IgD-negative memory B cell (primary cell): ENCODE data around the gene CD3D. TPM values are rescaled to one million over a fixed set of nuclear protein-coding genes. Genes with fewer than 3 reads are reported as not detected.

ENCODE experiments used
- H3K27ac Mint-ChIP-seq, 3 donors: one replicate each; pipeline ENCODE4 v1.8.0; 2020 to 2022; ENCODE audit warnings: mild to moderate bottlenecking in 3 of 3, mixed read lengths in 3 of 3, moderate library complexity in 1 of 3
- H3K27me3 Mint-ChIP-seq: one replicate; pipeline ENCODE4 v1.8.0; 2021; ENCODE audit warnings: mixed read lengths
- H3K36me3 Mint-ChIP-seq: one replicate; pipeline ENCODE4 v1.8.0; 2020; ENCODE audit warnings: mild to moderate bottlenecking, mixed read lengths
- H3K4me1 Mint-ChIP-seq, 3 donors: one replicate each; pipeline ENCODE4 v1.8.0; 2020 to 2022; ENCODE audit warnings: mixed read lengths in 3 of 3, mild to moderate bottlenecking in 1 of 3
- H3K4me3 Mint-ChIP-seq, 4 donors: one replicate each; pipeline ENCODE4 v1.8.0; 2020 to 2022; ENCODE audit warnings: mild to moderate bottlenecking in 4 of 4, mixed read lengths in 4 of 4, moderate library complexity in 3 of 4
- H3K9me3 Mint-ChIP-seq, 3 donors: one replicate each; pipeline ENCODE4 v1.8.0; 2020 to 2021; ENCODE audit warnings: mixed read lengths in 3 of 3, mild to moderate bottlenecking in 1 of 3
- polyA plus RNA-seq: library from polyadenylated mRNA; unstranded; fragments of 300-500 nt; fragmentation: Illumina TruSeq; gene quantifications from one replicate; pipeline ENCODE4 v1.2.3, GENCODE V29; 2021

The CD3D gene
- polyA plus RNA-seq, 1 donor from 2014 or later = 31.6 TPM

DNA sequence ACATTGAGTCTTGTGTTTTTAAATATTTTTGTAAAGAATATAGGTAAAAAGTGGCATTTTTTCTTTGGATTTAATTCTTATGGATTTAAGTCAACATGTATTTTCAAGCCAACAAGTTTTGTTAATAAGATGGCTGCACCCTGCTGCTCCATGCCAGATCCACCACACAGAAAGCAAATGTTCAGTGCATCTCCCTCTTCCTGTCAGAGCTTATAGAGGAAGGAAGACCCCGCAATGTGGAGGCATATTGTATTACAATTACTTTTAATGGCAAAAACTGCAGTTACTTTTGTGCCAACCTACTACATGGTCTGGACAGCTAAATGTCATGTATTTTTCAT, 38.3 kb downstream of the CD3D start:
- Mint-ChIP-seq H3K9me3 (no peaks in the 10 kb centered on the region), H3K27me3 (no peaks in the 10 kb centered on the region), H3K36me3 (no peaks in the 10 kb centered on the region), H3K4me1 (peaks cover 0 to 2% (median 0%) of the 10 kb centered on the region in 3 donors), H3K27ac (no peak overlapping the region), H3K4me3 (no peak overlapping the region)

DNA sequence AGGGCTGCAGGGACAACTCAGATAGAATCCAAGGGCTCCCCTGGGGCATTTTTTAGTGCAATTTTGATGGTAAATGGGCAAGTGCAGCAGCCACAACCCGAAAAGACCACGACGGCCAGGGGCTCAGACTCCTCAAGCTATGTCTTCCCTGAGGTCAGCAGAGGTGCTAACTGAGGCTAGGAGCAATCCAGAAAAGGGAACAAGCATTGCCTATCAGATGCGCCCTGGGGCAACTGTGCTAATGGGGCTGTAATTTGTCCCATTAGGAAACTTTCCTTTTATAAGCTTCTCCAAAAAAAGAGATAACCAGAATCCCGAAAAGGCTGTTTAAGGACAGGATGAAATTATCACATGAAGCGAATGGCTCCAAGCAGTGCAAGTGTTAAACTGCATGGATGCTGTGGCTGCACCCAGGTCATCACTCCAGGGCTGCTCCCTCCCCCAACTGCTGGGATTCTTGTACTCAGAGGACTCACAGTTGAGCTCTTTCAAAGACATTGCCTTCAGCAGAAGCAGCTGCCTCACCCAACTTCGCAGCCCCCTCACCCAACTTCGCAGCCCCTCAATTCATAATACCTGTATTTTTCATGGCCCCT, 40.8 kb downstream of the CD3D start:
- no peak overlapping the region for H3K27ac Mint-ChIP-seq
- H3K9me3 Mint-ChIP-seq = no peaks in the 10 kb centered on the region
- H3K4me1 Mint-ChIP-seq = peaks cover 0 to 2% (median 0%) of the 10 kb centered on the region in 3 donors
- no peak overlapping the region for H3K4me3 Mint-ChIP-seq
- H3K27me3 Mint-ChIP-seq = no peaks in the 10 kb centered on the region
- no peaks in the 10 kb centered on the region for H3K36me3 Mint-ChIP-seq

DNA sequence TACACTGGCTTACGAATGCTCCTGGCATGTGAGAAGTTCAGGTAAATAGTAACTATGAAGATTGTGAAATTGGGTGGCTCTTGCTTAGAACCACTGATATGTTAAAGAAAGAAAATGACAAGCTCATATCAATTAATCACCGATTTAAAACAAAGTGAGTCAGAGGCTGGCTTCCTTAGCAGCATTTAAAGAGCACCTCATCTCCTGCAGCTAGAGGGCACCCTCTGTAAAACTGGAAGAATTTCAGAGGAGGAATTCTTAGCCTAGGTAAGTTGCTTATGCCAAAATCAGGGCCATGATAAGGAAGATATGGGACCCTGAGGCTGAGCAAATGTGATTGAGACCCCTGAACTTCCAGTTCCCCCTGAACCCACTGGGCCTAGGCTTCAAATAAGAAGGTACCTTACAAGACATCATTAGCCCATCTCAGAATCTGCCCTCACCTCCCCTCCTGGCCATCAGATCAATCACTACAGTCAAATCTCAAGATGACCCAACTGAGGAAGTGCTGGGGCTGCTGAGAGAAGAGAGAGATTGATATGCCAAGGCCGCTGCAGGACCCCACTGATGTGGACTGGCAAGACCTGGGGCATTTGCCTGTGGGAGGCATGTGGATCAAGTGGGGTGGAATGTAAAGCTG, 46.6 kb downstream of the CD3D start:
- Mint-ChIP-seq H3K4me1 (peaks cover 0 to 3% (median 0%) of the 10 kb centered on the region in 3 donors), H3K27me3 (peaks cover 2% of the 10 kb centered on the region), H3K4me3 (no peak overlapping the region), H3K36me3 (peaks cover 2% of the 10 kb centered on the region), H3K27ac (no peak overlapping the region), H3K9me3 (no peaks in the 10 kb centered on the region)

DNA sequence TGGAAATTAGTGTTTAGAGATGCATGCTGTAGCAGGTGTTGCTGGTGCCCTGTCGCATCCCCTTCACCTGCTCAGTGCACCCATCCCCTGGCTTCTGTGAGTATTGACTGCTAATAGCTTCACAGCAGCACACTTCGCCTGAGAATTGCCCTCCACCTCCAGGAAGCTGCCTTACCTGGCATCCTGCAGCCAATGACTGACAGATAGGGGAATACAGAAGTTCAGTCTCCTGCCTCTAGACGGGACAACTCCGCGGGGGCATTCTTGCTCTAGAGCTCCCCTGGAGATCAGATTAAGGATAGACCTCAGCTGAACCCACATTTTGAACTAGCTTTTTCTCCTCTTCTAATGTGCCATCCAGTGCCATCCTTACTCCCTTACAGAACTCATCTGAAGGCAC, 47.3 kb downstream of the CD3D start:
- Mint-ChIP-seq H3K27me3 (peaks cover 4% of the 10 kb centered on the region), H3K4me1 (peaks cover 0 to 6% (median 2%) of the 10 kb centered on the region in 3 donors), H3K36me3 (peaks cover 2% of the 10 kb centered on the region), H3K4me3 (no peak overlapping the region), H3K27ac (no peak overlapping the region), H3K9me3 (no peaks in the 10 kb centered on the region)

DNA sequence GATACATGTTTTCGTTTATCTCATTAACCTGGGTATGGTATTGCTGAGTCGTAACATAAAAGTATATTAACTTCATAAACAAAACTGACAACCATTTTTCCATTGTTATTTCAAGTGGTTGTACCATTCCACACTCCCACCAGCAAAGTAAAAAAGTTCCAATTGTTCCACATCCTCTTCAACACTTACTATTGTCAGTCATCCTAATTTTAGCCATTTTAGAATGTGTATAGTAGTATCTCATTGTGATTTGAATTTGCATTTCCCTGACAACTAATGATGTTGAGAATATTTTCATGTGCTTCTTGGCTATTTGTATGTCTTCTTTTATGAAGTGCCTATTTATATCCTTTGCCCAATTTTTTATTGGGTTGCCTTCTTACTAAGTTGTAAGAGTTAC, 48.5 kb downstream of the CD3D start:
- peaks cover 6% of the 10 kb centered on the region for H3K27me3 Mint-ChIP-seq
- H3K4me3 Mint-ChIP-seq = no peak overlapping the region
- peaks cover 2% of the 10 kb centered on the region for H3K36me3 Mint-ChIP-seq
- H3K27ac Mint-ChIP-seq = no peak overlapping the region
- no peaks in the 10 kb centered on the region for H3K9me3 Mint-ChIP-seq
- H3K4me1 Mint-ChIP-seq = peaks cover 0 to 6% (median 2%) of the 10 kb centered on the region in 3 donors

DNA sequence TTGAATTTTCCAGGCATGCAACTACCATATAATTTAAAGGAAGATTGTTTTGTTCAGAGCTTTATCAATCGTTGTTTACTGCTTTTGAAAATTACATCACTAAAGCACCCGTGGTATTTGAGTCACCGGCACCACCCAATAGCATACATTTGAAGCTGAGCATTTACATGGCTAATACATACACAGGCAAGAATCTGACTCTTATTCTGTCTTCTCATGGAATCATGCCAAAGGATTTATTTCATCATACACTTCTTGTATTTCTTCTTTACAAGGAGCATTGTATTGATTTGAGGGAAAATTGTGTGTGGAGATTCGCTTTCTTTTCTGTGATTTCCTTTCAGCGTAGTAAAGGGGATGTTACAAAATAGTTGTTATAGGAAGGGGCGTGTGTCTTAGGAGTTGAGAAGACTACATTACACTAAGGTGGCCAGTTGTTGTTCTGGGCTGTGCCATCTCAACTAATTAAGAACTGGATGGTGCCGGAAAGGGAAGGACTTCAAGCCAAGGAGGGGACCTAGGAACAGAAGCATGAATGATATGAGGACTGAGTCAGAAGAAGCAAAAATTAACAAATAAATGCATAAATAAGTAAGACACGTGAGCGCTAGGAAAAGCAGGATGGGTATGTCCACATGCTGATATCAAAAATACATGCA, 50.9 kb downstream of the CD3D start:
- Mint-ChIP-seq H3K4me1 (peaks cover 0 to 6% (median 2%) of the 10 kb centered on the region in 3 donors), H3K9me3 (no peaks in the 10 kb centered on the region), H3K36me3 (peaks cover 2% of the 10 kb centered on the region), H3K4me3 (no peak overlapping the region), H3K27me3 (peaks cover 8% of the 10 kb centered on the region), H3K27ac (no peak overlapping the region)

DNA sequence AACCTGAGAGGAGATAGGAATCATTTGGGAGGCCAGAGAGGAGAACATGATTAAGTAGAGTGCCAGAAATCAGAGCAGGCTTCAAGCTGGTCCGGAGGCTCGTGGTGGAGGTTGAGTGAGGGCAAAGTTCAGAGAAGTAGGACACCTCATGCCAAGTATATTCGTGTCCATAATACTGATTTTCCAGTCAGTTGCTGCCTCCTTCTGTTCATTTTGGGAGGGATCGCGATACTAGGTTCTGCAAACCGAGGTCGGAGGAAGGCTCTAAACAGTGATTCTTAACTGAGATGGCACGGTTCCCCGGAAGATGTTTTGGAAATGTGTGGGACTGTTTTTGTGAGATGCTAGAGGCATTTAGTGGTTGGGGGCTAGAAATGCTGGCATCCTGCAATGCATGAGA, 51.6 kb downstream of the CD3D start:
- Mint-ChIP-seq H3K4me3 (no peak overlapping the region), H3K9me3 (no peaks in the 10 kb centered on the region), H3K4me1 (peaks cover 0 to 5% (median 2%) of the 10 kb centered on the region in 3 donors), H3K27ac (no peak overlapping the region), H3K27me3 (peaks cover 8% of the 10 kb centered on the region), H3K36me3 (peaks cover 2% of the 10 kb centered on the region)

DNA sequence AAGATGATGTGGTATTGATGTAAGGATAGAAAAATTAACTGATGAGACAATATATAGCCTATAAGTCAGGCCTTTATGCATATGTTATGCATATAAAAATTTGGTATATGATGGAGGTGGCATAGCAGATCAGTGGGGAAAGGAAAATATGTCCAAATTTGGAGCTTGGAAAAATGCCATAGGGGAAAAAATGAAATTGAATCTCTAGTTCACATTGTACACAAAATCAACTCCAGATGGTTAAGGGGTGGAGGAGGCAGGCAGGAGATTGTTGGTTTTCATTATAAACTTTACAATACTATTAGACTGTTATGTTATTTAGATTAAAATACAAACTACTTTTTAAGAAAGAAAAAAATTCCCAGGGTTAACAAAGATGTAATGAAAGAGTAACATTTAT, 53.1 kb downstream of the CD3D start:
- H3K4me3 Mint-ChIP-seq = no peak overlapping the region
- H3K27me3 Mint-ChIP-seq = peaks cover 8% of the 10 kb centered on the region
- peaks cover 2% of the 10 kb centered on the region for H3K36me3 Mint-ChIP-seq
- H3K27ac Mint-ChIP-seq = no peak overlapping the region
- H3K9me3 Mint-ChIP-seq = no peaks in the 10 kb centered on the region
- H3K4me1 Mint-ChIP-seq = peaks cover 0 to 5% (median 2%) of the 10 kb centered on the region in 3 donors

Other genes starting within 250 kb of the CD3D start
- not detected for gene SCN4B, start 189.9 kb downstream of the CD3D start, polyA plus RNA-seq
- gene SCN2B, start 166.1 kb downstream of the CD3D start, polyA plus RNA-seq = not detected
- 5.9 TPM for gene JAML, start 117.7 kb downstream of the CD3D start, polyA plus RNA-seq
- gene MPZL3, start 90.3 kb downstream of the CD3D start, polyA plus RNA-seq = 0.95 TPM
- gene MPZL2, start 78.4 kb downstream of the CD3D start, polyA plus RNA-seq = not detected
- 31.4 TPM for gene CD3E, start 38.0 kb downstream of the CD3D start, polyA plus RNA-seq
- 12.9 TPM for gene CD3G, start 1.6 kb upstream of the CD3D start, polyA plus RNA-seq
- gene UBE4A, start 16.9 kb upstream of the CD3D start, polyA plus RNA-seq = 18.3 TPM
- 547 TPM for gene ATP5MG, start 58.9 kb upstream of the CD3D start, polyA plus RNA-seq
- gene KMT2A, start 93.8 kb upstream of the CD3D start, polyA plus RNA-seq = 23.6 TPM
- 0.55 TPM for gene TTC36, start 184.8 kb upstream of the CD3D start, polyA plus RNA-seq
- gene TMEM25, start 188.5 kb upstream of the CD3D start, polyA plus RNA-seq = 11.2 TPM
- gene IFT46, start 223.2 kb upstream of the CD3D start, polyA plus RNA-seq = 6.2 TPM
- gene ARCN1, start 229.7 kb upstream of the CD3D start, polyA plus RNA-seq = 97.5 TPM